Smooth muscle cell (in vitro differentiated cells): ENCODE data around the gene GPC4. TPM values are rescaled to one million over a fixed set of nuclear protein-coding genes. Genes with fewer than 3 reads are reported as not detected.
"Not testable (repeated sequence)": the region's sequence is repeated elsewhere in the genome, so short reads cannot be mapped to it uniquely, and the experiment has no call there.

Experiments used
- DNase-seq: peaks from one replicate; lab custom pipeline; 2025; ENCODE audit not compliant: unreplicated experiment; lab: John Stamatoyannopoulos, UW
- H2AFZ ChIP-seq: fragments of 200-600 bp; sonication (generic); 2 replicates; pipeline ENCODE4 v1.6.0; 2016; ENCODE audit warnings: antibody characterized with exemption, low read depth, mild to moderate bottlenecking
- H3F3A ChIP-seq: fragments of 200-600 bp; sonication (generic); 2 replicates; pipeline ENCODE4 v1.6.0; 2017; ENCODE audit warnings: antibody characterized with exemption, low read depth
- H3K27ac ChIP-seq: fragments of 200-600 bp; sonication (generic); 2 replicates; pipeline ENCODE4 v1.5.1; 2016; ENCODE audit warnings: low read depth, mild to moderate bottlenecking
- H3K27me3 ChIP-seq: fragments of 200-600 bp; sonication (generic); 2 replicates; pipeline ENCODE4 v1.6.1; 2016; ENCODE audit warnings: low read depth, mild to moderate bottlenecking
- H3K36me3 ChIP-seq: fragments of 200-600 bp; sonication (generic); 2 replicates; pipeline ENCODE4 v1.5.1; 2016; ENCODE audit warnings: low read depth
- H3K4me1 ChIP-seq: fragments of 200-600 bp; sonication (generic); 2 replicates; pipeline ENCODE4 v1.5.1; 2016; ENCODE audit warnings: low read depth
- H3K4me2 ChIP-seq: fragments of 200-600 bp; sonication (generic); 2 replicates; pipeline ENCODE4 v1.6.0; 2016; ENCODE audit warnings: mild to moderate bottlenecking
- H3K4me3 ChIP-seq: fragments of 200-600 bp; sonication (generic); 2 replicates; pipeline ENCODE4 v1.5.1; 2016; ENCODE audit warnings: mild to moderate bottlenecking
- H3K79me2 ChIP-seq: fragments of 200-600 bp; sonication (generic); 2 replicates; pipeline ENCODE4 v1.6.0; 2016; ENCODE audit warnings: low read depth, mild to moderate bottlenecking
- H3K9ac ChIP-seq: fragments of 200-600 bp; sonication (generic); 2 replicates; pipeline ENCODE4 v1.6.0; 2016; ENCODE audit warnings: low read depth
- H3K9me3 ChIP-seq: fragments of 200-600 bp; sonication (generic); replicated peaks from 2 replicates; pipeline ENCODE4 v1.5.1; 2016; ENCODE audit warnings: low read depth
- H4K20me1 ChIP-seq: fragments of 200-600 bp; sonication (generic); 2 replicates; pipeline ENCODE4 v1.6.0; 2016; ENCODE audit warnings: low read depth
- CTCF ChIP-seq: fragments of 200-600 bp; sonication (generic); IDR thresholded peaks from 2 replicates; pipeline ENCODE4 v1.5.1; 2017; ENCODE audit warnings: borderline replicate concordance, mild to moderate bottlenecking, antibody characterized with exemption; ENCODE audit not compliant: insufficient read depth, poor library complexity, severe bottlenecking
- WGBS: methylation state at CpG from one replicate; pipeline ENCODE4 v1.1.7; 2016; ENCODE audit warnings: low lambda C conversion rate; 5-methylcytosine and 5-hydroxymethylcytosine counted together
- polyA plus RNA-seq: library from polyadenylated mRNA; unstranded; fragments of >200 nt; fragmentation: Nextera tagmentation; extraction: Ambion mirVana; gene quantifications from 2 replicates; pipeline ENCODE4 v1.2.1, GENCODE V29; 2016
- total RNA-seq: library from RNA; depleted of rRNA; stranded (reverse); fragments of >200 nt; gene quantifications from 2 replicates; pipeline ENCODE4 v1.2.3, GENCODE V29; 2014

Gene GPC4
- total and polyA plus RNA-seq, 2 experiments from 2014 or later = 36.4 to 36.7 TPM

GRCh38 chrX:133332737-133333136 lies 82.6 kb downstream of the GPC4 start:
- H3K4me1 ChIP-seq = peaks cover 15% of the 10 kb centered on the region
- H3K4me2 ChIP-seq = no peak overlapping the region
- no peaks in the 10 kb centered on the region for H3F3A ChIP-seq
- peaks cover 15% of the 10 kb centered on the region for H4K20me1 ChIP-seq
- WGBS = 66% methylated on average over 4 of the region's 4 CpGs
- H3K4me3 ChIP-seq = no peak overlapping the region
- H2AFZ ChIP-seq = no peak overlapping the region
- DNase-seq = no peak
- TF ChIP-seq CTCF = no peak
- no peaks in the 10 kb centered on the region for H3K79me2 ChIP-seq
- H3K9me3 ChIP-seq = no peaks in the 10 kb centered on the region
- H3K36me3 ChIP-seq = no peaks in the 10 kb centered on the region
- H3K27me3 ChIP-seq = no peaks in the 10 kb centered on the region
- H3K9ac ChIP-seq = no peak overlapping the region
- no peak overlapping the region for H3K27ac ChIP-seq

GRCh38 chrX:133330956-133331355 lies 84.3 kb downstream of the GPC4 start:
- H3K9ac ChIP-seq = no peak overlapping the region
- H3K36me3 ChIP-seq = no peaks in the 10 kb centered on the region
- H3K4me3 ChIP-seq = no peak overlapping the region
- H3K27me3 ChIP-seq = no peaks in the 10 kb centered on the region
- no peak for DNase-seq
- no peak for TF ChIP-seq CTCF
- WGBS = 74% methylated on average over 4 of the region's 4 CpGs
- H2AFZ ChIP-seq = no peak overlapping the region
- H4K20me1 ChIP-seq = peaks cover 21% of the 10 kb centered on the region
- H3K9me3 ChIP-seq = no peaks in the 10 kb centered on the region
- H3F3A ChIP-seq = no peaks in the 10 kb centered on the region
- no peaks in the 10 kb centered on the region for H3K79me2 ChIP-seq
- no peak overlapping the region for H3K27ac ChIP-seq
- no peak overlapping the region for H3K4me2 ChIP-seq
- peaks cover 15% of the 10 kb centered on the region for H3K4me1 ChIP-seq

- Histone ChIP-seq H2AFZ (no peak overlapping the region), H3K4me2 (no peak overlapping the region), H3K79me2 (no peaks in the 10 kb centered on the region), H3K36me3 (no peaks in the 10 kb centered on the region), H3K27me3 (no peaks in the 10 kb centered on the region), H4K20me1 (peaks cover 17% of the 10 kb centered on the region), H3K27ac (no peak overlapping the region), H3K9ac (no peak overlapping the region), H3F3A (no peaks in the 10 kb centered on the region), H3K4me1 (no peaks in the 10 kb centered on the region), H3K9me3 (no peaks in the 10 kb centered on the region), H3K4me3 (no peak overlapping the region)
- DNase-seq = no peak
- TF ChIP-seq CTCF = no peak
These were observed 89.9 kb downstream of the GPC4 start for GRCh38 chrX:133325422-133325821.

DNA sequence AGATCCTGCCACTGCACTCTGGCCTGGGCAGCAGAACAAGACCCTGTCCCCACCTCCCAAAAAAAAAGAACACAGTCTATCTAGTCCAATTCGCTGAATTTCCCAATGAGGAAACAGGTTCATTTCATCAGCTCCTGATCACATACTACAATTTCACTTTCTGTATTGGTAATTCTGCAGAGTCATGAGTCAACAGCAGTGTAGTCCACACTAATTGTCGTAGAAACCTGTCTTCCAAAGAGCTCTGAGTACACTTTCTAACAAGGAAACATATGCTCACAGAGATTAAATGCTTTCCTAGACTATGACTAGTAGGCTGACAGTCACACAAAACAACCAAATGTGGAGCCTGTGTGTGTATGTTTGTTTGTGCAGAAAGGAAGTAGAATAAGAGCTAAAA lies 91.9 kb downstream of the GPC4 start:
- Histone ChIP-seq H3K9ac (no peak overlapping the region), H3K4me1 (no peaks in the 10 kb centered on the region), H3K79me2 (no peaks in the 10 kb centered on the region), H2AFZ (no peak overlapping the region), H3K27me3 (no peaks in the 10 kb centered on the region), H3K4me3 (no peak overlapping the region), H3K27ac (no peak overlapping the region), H3K36me3 (no peaks in the 10 kb centered on the region), H3K9me3 (no peaks in the 10 kb centered on the region), H3F3A (no peaks in the 10 kb centered on the region), H3K4me2 (no peak overlapping the region), H4K20me1 (peaks cover 11% of the 10 kb centered on the region)
- 67% methylated on average over 2 of the region's 2 CpGs for WGBS
- TF ChIP-seq CTCF = no peak
- DNase-seq = no peak

DNA sequence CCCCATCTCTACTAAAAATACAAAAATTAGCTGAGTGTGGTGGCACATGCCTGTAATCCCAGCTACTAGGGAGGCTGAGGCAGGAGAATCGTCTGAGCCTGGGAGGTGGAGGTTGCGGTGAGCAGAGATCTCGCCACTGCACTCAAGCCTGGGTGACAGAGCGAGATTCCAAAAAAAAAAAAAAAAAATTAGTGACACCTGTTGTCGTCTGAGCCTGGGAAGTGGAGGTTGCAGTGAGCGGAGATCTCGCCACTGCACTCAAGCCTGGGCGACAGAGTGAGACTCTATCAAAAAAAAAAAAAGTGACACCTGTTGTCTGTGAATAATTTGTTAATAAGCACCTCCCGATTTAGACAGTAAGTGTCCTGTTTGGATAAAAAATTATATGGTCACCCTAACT lies 93.0 kb downstream of the GPC4 start:
- not testable (repeated sequence) for H3K9me3 ChIP-seq, H2AFZ ChIP-seq, H3K36me3 ChIP-seq, H3K4me2 ChIP-seq, H3K4me1 ChIP-seq, H3F3A ChIP-seq, H3K4me3 ChIP-seq, DNase-seq, H3K79me2 ChIP-seq, H3K27me3 ChIP-seq, H3K9ac ChIP-seq, H3K27ac ChIP-seq
- peaks cover 11% of the 10 kb centered on the region for H4K20me1 ChIP-seq
- 89% methylated on average over 9 of the region's 9 CpGs for WGBS
